GOT3 (cell line): ENCODE data around the gene KLF16.
"Not testable (repeated sequence)": the region's sequence is repeated elsewhere in the genome, so short reads cannot be mapped to it uniquely, and the experiment has no call there.

Experiments
- DNase-seq: peaks from one replicate; lab custom pipeline; 2025; ENCODE audit warnings: mixed read lengths; lab: John Stamatoyannopoulos, UW

The KLF16 gene

DNA sequence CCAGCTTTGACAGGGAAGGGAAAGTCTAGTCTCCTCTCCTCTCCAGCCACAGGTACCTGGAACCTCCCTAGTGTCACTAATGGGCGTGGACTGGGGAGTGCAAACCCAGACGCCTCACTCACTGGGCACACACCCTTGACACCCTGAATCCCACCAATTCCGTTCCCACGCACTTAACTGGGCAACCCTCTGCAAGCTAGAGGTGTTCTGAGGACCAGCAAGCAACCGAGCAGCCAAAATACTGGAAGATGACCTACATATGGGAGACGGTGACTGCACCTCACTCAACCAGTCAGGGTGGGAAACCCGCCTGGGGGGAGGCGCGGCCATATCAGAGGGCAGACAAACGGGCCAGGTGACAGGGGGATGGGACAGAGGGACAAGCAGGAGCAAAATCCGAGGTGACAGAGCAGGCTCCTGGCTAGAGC lies 20.9 kb upstream of the KLF16 start:
- DNase-seq: no peak

DNA sequence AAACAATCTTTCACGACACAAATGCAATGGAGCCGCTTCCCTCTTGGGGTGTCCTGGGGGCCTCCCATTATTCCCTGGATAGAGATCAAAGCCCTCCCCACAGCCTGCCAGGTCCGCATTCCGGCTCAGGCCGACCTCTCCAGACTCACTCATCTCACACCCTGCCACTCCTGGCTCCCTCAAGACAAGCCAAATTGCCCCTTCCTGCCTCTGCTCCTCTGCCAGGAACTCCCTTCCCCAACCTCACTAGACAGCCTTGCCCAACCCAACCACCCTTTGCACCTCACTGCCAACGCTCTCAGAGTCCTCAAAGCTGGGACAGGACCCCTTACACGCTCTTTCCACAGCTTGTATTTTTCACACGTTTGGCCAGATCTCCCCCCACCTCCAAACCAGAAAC lies 20.4 kb upstream of the KLF16 start:
- no peak for DNase-seq

DNA sequence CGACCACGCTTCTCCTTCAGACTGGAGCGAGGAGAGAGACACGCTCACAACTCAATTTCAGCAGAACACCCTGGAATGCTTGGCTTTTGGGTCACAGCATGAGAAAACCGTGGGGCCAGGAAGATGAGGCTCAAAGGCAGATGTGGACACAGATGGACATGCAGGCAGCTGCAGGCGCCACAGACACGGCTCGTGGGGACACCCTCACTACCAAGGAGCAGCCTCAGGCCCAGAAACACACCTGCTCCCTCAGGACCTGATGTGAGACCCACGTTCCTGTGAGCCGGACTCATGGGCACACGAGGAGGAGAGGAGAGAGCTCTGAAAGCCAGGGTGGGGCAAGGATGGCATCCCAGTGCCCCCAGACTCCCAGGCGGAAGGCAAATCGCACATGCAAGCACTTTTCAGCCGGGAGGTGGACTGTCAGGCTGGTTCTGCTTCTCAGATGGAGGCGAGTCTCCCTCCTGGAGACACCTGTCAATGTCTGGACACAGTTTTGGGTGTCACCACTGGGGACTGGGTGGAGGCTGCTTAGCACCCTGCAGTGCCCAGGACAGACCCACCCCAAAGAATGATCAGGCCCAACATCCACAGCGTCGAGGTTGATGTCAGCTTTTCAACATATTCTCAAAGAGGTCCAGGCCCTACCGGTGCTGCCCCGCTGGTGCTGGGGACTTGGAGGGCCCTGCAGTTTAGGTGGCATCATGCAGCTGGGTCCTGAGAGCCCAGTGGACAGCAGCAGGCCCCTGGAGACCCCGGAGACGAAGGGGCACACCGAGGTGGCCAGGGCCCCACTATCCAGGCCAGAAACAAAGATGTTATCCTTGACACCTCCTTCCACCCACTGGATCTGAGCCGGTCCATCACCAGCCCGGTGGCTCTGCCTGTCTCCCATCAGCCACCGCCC lies 19.7 kb upstream of the KLF16 start:
- DNase-seq: no peak

DNA sequence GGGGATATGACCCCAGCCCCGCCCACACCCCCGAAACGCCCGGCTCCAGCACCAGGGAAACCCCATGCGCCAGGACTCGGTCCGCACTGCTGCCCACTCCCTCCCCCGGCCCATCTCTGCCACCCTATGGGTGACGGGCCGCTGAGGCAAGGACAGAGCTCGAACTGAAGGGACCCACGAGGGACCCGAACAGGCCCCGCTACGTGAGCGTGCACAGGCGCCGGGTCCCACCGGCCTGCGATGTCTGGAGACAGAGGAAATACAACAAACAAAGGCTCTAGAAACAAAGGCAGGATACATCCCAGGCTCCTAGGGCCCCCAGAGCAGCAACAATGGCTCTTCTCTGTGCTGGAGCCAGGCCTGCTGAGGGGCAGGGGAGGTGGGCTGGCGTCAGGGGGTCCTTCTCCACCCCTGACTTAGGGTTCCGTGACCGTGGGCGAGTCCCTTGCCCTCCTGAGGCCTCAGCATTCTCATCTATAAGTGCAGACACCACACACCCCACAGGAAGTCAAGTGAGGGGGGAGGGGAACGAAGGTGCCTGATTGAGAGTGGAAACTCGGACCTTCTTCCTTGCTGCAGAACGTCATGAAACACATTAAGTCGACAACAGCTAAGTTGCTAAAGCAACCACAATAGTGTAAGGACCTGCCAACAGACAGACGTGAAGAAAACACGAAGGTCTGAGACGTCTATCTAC lies 18.9 kb upstream of the KLF16 start:
- DNase-seq: no peak

DNA sequence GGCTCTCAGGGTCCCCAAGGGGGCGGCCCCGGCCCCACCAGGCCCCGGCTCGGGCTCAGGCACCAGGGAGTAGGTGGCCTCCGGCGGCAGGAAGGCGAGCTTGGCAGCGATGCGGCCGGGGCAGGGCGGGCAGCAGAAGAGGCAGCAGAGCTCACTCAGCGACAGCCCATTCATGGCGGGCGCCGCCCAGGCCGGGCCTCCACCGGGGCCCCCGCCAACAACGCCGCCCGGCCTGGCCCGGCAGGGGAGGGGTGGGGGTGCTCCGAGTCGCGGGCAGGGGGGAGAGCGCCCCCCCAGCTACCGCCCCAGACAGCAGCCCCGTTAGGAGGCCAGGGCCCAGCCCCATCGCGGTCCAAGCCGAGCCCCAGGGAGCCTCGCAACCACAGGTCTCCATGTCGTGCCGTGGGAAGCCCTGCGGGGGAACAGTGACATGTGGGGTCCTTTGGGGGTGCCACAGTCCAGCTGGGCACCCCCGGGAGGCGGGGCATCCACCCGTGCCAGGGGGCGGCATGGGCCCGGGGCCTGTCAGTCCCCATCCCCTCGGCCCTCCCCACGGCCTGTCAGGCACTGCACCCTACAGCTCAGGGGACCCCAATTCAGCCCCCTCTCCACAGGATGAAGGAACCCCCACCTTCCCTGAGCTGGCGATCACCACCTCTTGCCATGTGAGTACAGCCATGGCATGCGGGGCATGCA lies 18.2 kb upstream of the KLF16 start:
- DNase-seq: not testable (repeated sequence)

DNA sequence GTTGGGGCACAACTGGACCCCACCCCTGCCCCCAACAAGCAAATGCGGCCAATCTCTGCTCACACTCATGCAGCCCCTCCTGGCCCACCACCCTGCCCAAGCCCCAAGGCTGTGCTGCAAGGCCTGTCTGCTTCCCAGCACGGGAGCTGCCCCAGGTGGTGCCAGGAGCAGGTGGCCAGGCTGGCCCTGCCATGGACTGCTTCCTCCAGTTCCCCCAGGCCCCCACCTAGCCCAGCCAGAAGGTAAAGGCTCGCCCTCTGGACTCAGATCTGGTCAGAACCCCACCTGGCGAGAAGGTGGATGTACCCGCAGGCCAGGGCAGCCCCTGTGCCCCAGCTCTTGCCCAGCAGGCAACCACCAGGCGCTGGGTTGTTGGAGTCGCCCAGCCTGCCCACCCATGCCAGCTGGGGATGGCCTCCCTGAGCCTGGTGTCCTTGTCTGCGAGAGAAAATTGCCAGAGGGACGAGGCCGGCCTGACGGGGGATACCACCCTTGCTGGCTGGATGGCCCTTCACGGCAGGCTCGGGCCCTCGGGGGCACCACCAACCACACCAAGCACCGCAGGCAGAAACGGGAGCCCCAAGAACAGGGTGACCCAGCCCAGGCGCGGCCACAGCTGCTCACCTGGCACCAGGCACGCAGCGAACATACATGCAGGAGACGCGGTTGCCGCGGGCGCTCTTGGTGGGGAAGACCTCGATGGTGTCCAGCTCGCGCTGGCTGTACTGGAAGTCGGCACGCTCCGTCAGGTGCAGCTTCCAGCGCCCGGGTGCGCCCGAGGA lies 17.4 kb upstream of the KLF16 start:
- no peak for DNase-seq

DNA sequence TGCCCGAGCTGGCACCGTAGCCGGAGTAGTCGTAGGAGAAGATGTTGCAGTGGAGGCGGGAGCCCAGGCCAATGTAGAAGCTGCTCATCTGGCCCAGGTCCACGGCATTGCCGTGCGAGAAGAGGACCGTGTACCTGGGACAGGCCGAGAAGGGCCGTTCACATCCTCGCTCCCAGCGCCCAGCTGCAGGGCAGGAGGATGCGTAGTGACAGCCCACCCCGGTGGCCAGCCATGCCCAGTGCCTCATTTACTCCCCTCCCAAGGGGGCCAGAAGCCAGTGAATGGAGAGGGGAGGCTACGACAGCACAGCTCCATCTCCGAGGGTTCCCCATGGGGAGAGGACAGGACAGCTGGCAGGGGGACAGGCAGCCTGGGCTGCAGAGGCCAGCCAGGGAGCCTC lies 16.6 kb upstream of the KLF16 start:
- not testable (repeated sequence) for DNase-seq

DNA sequence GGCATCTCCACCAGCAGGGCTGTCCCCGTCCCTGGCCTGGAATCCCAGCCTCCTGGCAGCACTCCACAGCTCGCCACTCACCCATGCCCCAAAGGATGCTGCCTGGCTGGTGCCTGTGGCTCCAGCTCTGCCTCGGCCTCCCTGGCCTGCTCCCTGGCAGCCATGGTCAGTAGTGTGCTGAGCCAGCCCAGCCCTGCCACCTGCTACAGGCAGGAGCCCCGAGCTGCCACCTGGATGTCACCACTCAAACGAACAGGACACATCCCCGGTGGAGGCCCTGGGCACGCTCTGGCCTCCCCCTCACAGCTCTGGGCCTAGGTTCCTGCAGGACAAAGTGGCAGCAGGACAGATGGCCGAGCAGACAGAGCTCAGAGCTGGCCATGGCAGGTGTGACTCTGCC lies 15.2 kb upstream of the KLF16 start:
- not testable (repeated sequence) for DNase-seq

DNA sequence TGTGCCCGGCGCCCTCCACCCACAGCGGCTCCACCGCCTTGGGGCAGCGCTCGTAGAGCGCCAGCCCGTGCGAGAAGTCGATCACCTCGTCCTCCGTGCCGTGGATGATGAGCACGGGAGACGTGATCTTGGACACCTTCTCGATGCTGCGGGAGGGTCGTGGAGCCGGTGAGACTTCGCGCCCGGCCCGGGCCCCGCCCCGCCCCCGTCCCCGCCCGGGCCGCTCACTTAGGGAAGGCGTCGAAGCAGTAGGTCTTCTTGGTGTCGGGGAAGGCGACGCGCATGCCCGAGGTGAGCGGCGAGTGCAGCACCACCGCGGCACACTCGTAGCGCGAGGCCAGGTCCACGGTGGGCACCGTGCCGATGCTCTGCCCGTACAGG lies 13.9 kb upstream of the KLF16 start:
- not testable (repeated sequence) for DNase-seq

DNA sequence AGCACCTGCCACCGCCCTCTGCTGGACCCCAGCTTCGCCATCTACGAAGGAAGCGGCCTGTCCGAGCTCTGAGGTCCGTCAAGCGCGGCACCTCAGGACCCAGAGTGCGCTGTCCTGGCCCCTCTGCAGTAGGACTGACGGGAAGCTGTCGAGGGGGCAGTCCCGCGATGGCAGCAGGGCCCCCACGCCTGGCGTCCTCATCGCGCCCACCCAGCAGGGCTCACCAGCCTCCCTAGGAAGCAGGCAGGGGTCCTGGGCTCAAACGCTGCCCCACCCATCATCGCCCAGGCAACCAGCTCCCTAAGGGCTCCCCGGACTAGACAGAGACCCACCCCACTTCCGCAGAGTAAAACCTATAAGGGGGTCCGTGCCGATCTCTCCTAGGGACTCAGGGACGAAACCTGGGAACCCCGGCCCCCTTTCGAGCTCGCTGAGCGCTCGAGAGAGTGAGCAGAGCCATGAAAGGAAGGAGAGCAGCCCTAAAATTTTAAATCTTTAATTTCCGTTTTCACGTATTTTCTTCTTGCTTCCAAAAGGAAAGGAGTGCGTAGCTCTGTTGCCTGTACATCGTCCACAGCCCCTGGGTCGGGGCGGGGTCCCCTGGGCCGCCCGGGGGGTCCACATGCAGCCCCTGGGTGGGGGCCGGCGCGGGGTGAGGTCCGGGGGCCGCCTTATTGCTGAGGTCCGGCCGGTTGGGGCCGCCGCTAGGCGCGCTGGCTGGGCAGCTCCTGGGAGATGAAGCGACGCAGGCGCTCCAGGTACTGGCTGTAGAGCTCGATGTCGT lies 13.3 kb upstream of the KLF16 start:
- DNase-seq: not testable (repeated sequence)

DNA sequence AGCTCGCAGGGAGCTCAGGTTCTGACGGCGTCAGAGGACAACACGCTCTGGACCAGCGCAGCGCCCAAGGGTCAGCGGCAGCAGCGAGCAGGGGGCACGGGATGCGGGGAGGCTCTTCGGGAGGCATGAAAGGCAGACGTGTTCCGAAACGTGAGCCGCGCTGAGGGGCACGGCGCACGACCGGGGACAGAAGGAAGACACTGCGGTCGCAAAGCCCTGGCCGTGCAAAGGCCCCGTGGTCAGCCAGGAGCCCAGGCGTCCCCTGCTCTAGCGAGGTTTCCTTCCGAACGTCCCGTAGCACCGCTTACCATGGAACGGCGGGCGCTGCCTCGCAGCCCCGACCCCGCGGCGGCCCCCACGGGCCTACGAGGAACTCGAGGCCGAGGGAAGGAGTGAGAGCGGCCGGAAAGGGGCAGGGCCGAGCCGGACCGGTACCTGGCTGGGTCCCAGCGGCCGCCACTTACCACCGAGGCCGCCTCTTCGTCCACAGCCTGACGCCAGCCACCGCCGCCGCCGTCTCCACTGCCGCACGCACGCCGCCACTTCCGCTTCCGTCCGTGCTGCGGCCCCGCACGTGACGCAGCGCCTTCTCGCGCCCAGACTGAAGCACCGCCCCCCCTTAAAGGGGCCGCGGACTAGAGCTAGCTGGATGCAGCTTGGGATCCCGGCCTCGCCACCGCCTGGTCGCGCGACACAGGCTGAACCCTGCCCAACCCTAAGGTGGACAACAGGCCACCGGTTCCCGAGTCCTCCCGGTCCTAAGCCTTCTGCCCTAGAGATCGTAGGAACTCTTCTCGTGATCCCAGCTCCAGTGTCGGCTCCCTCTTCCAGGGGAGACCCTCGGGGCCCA lies 12.5 kb upstream of the KLF16 start:
- DNase-seq: peak; percentile 51

DNA sequence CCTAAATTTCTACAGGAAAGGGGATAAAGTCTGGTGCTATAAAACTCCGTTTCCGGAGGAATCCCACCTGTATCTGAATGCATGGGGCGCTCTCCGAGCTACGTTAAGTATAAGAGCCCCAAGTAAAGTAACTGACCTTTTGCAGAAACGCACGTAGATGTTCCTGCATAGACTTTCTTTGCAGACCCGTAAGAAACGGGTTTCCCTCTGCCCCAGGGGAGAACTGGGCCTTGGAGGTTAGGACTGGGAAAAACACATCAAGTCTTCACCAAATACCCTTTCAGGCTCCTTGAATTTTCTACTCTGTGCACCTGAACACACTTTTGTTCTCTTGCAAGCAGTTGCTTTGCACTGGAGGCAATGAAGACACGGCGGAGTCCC lies 11.9 kb upstream of the KLF16 start:
- DNase-seq: not testable (repeated sequence)

DNA sequence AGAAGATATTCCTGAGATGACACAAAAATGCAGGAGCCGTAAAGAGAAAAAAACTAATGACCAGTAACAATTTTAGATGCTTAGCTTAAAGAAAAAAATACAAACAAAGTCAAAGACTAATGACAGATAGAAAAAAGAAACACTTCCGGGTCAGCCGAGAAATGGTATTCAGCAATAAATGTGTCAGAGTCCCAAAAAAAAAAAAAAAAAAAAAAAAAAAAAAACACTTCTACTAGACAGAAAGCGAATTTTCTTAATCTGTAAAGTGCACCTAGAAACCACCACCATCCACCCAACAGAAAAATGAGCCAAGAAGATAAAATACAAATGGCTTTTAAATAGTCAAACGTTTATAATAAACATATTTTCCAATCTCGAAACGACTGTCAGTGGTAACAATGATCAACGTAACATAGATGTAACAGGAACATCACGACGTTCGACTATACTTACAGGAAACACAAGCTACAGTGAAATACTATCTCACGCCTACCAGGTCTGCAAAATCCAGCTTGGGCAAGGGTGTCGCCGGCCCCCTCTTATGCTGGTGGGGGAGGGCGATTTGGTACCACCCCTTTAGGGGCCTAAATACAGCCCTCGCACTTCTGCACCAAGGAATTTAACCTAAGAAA lies 11.3 kb upstream of the KLF16 start:
- no peak for DNase-seq

DNA sequence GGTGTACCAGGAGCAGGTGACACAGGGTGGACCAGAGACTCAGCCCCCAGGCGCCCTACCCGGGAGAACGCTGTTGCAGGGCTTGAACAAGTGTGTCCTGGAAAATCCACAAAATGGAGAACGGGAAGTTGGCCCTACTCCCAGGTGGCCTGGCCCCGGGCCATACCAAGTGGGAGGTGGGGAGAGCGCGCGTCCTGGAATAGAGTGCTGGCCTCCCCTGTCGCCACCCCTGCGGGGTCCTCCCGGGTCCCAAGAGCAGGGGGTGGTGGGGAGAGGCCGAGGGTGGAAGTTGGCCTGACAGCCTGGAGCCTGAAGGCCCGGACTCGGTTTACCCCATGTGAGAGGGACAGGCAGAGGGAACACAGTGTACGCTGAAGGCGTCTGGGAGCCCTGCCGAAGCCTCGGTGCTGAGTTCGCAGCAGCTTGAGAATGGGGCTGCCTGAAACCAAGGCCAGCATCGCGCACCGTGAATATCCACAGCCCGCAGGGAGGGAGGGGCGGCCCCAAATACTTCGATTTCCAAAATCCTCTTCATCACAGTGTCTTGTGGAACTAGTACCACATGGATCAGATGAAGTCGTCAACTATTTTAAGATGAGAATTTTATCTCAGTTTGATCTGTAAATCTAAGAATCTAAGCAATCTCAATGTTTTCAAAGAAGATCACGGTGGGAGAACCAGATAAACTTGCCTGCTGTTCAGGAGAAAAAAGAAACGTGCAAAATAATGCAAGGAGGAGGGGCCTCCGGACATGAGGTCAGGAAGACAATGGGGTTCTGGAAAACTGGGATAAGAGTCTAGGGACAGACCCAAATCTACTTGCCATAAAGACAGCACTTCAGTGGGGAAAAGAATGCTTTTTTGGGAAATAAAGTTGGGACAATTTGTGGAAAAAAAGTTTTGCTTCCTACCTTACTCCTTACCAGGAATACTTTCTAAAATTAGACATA lies 10.4 kb upstream of the KLF16 start:
- DNase-seq: no peak

DNA sequence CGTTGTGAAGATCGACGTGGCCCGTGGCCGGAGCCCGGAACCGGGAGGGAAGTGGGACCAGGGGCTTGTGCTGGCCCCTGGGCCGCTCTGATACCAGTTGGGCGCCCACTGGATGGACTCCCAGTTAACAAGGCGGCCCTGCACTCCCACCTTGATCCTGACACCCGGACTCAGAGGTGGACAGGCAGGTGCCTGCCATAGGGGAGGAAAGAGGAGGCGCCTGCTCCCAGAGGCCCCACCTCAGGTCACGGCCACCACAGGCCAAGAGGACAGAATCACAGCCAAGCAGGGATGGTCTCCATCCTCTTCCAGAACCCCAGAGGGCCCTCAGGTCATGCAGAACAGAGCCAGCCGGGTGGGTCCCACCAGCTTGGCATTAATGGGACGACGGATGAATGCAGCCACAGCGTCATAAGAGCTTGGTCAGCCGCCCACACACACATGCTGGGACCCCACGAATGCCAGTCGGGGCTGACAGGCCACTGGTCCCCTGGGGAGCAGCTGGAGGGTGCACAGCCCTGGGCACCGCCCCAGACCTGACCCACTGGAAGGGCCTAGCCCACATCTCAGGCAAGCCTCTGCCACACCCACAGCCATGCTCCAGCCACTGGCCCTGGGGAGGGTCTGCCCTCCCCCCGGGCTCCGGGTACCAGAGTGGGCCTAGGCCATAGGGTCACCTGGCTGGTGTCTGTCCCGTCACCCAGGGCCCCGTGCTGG lies 9.6 kb upstream of the KLF16 start:
- DNase-seq: no peak

DNA sequence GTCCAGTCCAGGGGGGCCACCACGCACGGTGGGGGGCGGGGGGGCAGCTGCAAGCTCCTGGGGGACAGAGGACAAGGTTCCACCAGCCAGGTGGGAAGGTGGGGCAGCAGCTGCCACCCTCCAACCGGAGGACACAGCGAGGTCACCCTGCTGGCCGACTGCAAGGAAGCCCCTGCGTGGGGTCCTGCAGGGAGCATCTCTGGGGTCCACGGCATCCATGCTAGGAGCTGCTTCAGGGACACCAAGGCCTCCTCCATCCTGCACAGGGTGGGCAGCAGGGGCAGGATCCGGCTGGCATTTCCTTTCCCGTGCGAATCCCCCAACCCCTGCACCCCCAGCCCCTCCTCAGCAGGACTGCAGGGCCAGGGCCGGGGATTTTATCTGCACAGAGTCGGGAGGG lies 8.3 kb upstream of the KLF16 start:
- no peak for DNase-seq

DNA sequence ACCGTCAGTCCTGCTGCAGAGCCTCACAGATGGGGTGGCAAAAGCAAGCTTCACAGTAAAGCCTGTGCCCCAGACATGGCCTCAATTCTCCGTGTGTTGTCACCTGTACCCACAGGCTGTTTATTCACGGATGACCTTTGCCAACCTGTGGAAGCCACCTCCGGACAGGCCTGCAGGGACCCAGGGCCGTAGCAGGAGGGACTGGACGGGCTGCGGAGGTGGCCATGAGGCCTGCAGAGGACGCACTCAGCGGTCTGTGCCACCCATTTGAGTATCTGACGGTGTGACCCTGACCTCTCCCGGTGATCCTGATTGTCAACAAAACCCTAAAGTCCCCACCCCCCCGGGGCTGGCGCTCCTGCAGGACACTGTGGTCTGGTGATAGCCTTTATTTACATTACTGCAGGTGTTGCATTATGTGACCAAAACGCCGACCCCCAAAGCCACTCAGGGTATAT lies 7.8 kb upstream of the KLF16 start:
- DNase-seq: no peak

DNA sequence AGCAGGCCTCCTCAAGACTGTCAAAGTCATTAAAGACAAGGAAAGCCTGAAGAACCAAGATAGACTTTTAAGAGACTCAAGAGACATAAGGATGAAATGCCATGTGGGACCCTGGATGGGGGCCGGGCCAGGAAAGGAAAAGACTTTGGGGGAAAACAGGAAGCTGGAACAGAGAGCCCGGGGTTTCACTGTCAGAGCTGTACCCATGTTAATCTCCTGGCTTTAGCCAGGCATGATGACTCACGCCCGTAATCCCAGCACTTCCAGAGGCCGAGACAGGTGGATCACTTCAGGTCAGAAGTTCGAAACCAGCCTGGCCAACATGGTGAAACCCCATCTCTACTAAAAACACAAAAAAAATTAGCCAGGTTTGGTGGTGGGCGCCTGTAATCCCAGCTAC lies 5.6 kb upstream of the KLF16 start:
- DNase-seq: no peak
